ENCODE results near the gene NACC2.
"Not testable (repeated sequence)": the region's sequence is repeated elsewhere in the genome, so short reads cannot be mapped to it uniquely, and the experiment has no call there.

Gene NACC2

DNA sequence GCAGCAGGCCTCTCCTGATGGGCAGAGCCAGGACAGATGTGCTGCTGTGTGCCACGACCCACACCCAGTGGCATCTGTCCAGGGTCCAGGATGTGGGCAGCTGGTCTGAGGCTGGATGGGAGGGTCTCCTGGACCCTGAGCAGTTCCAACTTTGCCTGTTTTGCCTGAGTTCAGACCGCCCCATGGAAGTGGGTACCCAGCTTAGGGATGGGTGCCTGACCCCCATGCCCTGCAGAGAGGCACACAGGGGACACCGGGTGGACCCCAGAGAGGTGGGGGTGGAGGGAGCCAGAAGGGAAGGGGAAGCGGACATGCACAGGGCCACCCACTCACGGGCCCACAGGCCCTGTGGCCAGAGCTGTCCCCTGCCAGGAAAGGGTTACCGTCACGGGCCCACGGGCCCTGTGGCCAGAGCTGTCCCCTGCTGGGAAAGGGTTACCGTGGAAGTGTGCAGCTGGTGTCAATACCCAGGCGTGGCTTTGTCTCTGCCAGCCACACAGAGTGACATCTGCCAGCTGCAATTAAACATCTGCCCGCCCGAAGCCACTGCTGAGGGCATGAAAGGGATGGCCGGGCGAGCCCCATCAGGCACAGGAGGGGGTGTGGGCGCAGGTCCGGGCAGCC, 50.0 kb downstream of the NACC2 start:
- DNase-seq (ENCODE audit: low spot score), result no peak

DNA sequence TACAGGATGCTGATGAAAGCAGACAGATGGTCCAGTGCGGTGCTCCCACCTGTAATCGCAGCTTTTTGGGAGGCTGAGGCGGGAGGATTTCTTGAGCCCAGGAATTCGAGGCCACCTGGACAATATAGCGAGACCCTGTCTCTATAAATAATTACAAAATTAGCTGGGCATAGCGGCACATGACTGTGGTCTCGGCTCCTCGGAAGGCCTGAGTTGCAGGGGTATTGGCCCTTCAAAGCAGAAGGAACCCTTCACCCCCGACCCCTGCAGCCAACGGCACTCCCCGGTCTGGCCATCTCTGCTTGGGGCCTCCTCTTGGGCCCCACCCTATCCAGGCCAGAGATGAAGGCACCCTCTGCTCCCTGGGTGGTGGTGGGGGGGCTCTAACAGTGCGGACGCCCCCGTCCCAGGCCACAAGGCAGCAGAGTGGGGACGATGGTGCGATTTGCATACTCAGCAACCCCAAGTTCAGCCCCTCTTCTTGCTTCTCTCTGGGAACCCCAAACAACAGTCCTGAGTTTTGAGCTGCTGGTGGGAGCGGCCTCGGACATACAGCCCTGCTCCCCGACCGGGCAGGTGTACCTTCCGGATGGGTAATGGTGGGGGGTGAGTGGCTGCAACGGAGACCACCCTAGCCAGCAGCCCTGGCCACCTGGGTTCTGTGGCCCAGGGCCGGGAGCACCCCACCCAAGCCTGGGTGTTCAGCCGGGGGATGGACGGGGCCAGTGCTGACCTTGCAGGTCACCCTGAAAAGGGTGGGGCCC, 50.7 kb downstream of the NACC2 start:
- no peak for DNase-seq (ENCODE audit: low spot score)

DNA sequence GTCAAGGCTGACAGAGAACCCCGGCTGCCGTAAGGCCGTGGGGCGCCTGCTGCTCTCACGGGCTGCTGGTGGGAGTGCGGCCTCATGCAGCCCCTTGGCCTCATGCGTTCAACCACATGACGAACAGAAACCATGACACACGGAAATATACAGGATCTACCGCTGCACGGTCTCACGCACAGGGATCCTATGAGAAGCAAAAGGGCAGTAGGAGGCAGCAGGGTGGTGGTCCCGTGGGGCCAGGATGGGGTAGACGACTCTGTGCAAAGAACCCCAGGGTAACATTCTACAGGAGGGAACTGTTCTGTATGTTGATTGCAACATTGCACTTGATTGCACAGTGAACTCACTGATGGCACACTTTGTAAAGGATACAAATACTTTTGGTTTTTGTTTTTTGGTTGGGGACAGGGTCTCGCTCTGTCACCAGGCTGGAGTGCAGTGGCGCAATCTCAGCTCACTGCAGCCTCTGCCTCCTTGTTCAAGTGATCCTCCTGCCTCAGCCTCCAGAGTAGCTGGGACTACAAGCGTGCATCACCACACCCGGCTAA, 51.6 kb downstream of the NACC2 start:
- DNase-seq (ENCODE audit: low spot score), result no peak

DNA sequence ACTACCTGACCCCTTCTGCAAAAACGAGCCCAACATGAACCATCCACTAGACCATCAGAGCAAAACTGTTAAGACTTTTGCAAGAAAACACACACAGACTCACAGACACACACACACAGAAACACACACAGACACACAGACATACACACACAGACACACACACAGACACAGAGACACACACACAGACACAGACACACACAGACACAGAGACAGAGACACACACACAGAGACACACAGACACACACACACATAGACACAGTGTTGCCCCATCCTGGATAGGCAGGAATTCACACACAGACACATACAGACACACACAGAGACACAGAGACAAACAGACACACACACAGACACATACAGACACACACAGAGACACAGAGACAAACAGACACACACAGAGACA, 52.5 kb downstream of the NACC2 start:
- no peak for DNase-seq (ENCODE audit: low spot score)

DNA sequence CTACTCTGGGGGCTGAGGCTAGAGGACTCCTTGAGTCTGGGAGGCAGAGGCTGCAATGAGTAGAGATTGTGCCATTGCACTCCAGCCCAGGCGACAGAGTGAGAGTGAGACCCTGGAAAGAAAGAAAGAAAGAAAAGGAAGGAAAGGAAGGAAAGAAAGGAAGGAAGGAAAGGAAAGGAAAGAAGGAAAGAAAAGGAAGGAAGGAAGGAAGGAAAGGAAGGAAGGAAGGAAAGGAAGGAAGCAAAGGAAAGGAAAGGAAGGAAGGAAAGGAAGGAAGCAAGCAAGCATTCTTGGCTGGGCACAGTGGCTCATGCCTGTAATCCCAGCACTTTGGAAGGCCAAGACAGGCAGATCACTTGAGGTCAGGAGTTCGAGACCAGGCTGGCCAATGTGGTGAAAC, 54.2 kb downstream of the NACC2 start:
- not testable (repeated sequence) for DNase-seq (ENCODE audit: low spot score)

DNA sequence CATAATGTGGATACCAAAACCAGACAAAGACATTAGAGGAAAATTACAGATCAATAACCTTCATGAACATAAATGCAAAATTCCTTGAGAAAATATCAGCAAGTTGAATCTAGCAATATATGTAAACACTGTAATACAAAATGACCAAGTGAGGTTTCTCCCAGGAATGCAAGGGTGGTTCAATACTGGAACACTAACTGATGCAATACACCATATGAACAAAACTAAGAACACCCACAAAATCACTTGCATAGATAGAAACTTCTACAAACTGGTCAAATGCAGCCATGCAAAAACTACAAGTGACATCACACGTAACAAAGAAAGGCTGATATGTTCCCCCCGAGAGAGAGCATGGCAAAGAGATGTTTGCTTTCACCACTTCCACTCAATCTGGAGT, 55.6 kb downstream of the NACC2 start:
- DNase-seq (ENCODE audit: low spot score), result no peak

DNA sequence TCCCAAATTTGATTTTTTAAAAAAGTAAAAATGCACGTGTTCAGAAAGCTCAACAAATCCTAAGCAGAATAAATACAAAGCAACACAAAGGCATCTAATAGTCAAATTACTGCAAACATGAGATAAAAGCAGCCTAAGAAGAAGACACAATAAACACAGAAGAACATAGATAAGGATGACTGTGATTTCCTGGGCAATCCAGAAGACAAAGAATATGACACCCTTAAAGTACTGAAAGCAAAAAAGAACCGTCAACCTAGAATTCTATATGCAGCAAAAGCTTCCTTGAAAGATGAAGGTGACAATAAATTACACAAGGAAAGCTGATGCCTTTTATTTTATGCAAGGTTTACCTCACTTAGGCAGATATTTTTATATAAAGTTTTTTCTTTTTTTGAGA, 58.2 kb downstream of the NACC2 start:
- no peak for DNase-seq (ENCODE audit: low spot score)

DNA sequence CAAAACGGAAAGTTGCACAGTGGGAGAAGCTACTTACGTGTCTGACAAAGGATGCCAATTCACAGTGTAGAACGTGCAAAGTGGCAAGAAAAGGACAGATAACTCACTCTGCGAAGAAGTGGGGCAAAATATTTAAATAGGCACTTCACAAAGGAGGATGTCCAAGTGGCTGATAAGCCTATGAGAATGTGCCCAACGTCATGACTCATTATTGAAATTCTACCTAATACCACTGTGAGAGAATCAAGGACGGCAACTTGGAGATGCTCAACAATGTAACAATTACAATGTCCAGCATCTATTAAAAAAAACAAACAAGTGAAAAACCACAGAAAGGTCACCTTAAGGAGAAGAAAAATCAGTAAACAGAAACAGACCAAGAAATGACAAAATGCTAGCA, 59.0 kb downstream of the NACC2 start:
- DNase-seq (ENCODE audit: low spot score), result no peak

DNA sequence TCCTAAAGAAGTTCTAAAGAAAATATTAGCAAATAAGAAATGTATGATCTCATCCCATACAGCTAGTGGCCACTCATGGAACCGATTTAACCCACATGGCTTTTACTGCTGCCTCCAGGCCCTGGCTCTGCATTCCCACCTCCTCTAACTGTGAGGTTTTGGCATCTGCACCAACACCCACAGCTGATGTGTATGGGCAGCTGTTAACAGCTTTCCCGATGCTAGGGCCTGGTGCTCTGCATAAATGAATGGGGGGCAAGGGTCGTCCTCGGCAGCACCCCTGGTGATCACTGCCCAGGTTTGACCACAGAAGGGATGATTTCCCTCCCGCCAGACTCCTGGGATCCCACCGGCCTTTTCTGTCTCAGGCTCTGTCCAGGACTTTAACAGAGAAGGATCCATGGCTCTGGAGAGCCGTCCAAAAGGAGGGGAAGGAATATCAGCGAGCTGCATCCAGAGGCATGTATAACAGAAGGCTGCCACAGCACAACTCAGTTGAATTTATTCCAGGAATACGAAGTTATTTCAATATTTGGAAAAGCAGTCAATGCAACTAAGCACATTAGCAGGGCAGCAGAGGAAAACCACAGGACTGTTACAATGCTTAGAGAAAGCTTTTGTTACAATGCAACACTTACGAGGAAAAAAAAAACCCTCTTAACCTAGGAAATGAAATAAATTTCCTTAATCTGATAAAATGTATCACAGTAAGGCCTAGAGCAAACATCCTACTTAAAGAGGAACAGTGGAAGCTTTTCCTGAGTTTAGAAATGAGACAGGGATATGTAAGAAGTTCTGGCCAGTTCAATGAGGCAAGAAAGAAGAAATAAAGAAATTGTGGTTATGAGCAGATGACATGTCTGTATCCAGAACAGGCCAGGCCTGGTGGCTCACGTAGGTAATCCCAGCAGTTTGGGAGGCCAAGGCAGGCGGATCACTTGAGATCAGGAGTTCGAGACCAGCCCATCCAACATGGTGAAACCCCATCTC, 63.1 kb downstream of the NACC2 start:
- no peak for DNase-seq (ENCODE audit: low spot score)

DNA sequence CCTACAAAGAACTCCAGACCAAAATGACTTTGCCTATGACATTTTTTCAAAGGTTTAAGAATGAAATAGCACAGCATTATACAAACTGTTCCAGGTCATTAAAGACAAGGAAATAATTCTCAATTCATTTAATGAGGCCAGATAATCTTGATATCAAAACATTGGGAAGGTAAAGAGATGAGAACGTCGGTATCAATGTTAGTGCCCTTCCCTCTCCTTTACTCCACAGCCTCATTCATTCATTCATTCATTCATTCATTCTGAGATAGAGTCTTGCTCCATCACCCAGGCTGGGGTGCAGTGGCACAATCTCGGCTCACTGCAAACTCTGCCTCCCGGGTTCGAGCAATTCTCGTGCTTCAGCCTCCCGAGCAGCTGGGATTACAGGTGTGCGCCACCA, 64.0 kb downstream of the NACC2 start:
- no peak for DNase-seq (ENCODE audit: low spot score)

DNA sequence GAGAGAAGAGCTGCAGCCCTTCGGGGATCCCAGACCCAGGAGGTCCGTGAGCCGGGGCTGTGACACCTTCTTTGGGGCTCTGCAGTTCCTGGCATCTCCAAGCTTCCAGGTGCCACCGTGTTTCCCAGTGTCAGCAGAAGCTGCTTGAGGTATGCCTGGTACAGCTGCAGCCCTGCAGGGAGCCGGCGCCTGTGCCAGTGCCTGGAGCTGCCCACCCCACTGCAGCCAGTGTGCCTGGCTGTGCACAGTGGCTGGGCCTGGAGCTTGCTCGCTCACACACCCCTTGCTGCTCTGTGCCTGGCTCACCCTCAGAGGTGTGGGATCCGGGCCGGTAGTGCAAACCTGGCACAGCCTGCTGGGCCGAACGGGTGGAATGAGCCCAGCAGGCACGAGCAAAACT, 65.5 kb downstream of the NACC2 start:
- no peak for DNase-seq (ENCODE audit: low spot score)

DNA sequence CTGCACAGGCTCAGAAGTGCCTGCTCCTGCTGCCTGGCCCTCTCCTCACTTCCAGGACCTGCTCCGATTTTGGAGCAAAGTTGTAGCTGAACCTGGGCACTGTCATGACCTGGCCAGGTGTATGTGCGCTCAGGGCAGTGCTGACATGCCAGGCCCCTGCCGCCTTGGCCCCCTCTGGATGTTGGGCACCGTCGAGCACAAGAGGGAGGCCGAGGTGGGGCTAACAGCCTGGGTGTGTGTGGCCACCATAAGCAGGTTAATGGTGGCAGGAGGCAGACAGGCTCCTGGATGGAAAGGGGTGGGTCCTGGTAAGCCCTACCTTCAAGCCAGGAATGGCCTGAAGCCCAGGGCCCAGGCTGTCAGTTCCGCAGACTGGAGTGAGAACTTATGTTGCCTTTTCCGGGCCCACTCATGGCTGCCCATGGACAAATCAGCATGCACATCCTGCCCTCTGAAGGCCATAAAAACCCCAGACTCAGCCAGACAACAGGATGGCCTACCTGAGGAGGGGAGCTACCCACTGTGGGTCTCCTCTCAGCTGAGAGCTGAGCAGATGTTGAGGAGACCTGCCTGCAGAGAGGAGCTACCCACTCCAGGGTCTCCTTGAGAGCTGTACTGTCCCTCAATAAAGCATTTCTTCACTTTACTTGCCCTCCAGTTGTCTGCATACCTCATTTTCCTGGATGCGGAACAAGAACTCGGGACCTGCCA, 66.2 kb downstream of the NACC2 start:
- DNase-seq (ENCODE audit: low spot score), result no peak

DNA sequence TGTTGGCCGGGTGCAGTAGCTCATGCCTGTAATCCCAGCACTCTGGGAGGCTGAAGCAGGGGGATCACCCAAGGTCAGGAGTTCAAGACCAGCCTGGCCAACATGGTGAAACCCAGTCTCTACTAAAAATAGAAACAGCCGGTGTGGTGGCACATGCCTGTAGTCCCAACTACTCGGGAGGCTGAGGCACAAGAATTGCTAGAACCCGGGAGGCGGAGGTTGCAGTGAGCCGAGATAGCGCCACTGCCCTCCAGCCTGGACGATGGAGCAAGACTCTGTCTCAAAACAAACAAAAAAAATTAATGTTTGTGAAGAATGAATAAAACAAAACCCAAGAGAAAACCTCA, 68.2 kb downstream of the NACC2 start:
- DNase-seq (ENCODE audit: low spot score), result not testable (repeated sequence)

DNA sequence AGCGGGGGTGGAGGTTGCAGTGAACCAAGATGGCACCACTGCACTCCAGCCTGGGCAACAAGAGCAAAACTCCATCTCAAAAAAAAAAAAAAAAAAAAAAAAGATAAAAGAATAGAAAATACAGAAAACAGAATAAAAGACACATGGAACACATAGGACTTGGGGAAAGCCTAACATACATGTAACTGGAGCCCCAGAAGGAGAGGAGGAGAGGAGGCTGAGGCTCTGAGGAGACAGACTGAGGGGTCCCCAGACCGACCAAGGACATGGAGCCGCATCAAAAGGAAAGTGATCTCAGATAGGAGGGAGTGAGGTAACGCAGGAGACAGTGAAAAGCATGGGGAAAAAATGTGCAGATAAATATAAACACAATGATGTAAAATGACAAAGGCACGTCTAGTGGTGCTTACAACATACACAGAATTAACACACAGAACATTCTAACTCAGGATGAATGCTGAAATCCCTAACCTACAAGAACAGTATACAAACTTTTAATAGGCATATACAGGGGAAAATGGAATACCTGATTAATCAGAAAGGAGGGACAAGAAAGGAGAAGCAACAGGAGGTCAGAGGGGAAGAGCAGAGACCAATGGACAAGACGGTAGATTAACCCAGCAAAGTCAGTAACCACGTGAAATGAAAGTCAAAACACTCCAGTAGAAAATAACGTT, 68.7 kb downstream of the NACC2 start:
- DNase-seq (ENCODE audit: low spot score), result no peak

DNA sequence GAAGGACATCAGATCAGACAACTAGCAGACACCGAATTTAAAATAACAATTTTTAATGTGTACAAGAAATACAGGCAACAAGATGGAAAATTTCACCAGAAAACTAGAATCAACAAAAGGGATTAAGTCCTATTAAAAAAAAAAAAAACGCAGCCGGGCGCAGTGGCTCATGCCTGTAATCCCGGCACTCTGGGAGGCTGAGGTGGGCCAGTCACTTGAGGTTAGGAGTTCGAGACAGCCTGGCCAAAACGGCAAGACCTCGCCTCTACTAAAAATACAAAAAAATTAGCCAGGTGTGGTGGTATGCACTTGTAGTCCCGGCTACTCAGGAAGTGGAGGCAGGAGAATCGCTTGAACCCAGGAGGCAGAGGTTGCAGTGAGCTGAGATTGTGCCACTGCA, 69.6 kb downstream of the NACC2 start:
- DNase-seq (ENCODE audit: low spot score), result no peak

DNA sequence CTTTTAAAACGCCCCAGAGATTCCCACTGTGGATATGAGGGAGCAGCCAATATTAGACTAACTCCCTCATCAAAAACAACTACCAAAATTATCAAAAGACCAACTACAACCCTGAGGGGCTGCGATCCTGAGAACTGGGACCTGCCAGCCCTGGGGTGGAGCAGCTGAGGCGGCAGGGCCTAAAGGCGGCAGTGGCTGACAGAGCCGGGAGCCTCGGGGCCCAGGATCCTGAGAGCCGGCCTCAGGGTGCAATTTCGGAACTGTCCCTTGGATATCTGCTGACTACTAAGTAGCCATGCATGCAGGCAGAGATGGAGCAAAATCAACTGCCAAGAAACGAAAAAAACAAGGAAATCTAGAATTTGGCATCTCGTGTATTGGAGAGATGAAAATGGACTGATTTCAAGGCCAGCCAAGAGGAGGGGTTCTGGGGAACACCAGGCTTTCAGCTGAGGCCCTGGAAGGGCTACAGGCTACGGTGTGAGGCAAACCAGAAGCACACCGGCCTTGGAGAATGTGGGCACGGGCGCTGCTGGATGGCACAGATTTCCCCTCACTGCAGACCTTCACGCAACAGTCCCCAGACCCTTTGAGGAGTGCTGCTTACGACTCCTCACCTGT, 70.3 kb downstream of the NACC2 start:
- no peak for DNase-seq (ENCODE audit: low spot score)

DNA sequence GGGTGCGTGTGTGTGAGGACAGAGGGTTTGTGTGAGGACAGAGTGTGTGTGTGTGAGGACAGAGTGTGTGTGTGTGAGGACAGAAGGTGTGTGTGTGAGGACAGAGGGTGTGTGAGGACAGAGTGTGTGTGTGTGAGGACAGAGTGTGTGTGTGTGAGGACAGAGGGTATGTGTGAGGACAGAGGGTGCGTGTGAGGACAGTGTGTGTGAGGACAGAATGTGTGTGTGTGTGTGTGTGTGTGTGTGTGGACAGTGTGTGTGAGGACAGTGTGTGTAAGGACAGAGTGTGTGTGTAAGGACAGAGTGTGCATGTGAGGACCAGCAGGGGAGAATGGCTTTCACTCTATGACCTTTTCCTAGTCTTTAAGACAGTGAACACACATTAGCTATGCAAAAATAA, 70.8 kb downstream of the NACC2 start:
- no peak for DNase-seq (ENCODE audit: low spot score)

DNA sequence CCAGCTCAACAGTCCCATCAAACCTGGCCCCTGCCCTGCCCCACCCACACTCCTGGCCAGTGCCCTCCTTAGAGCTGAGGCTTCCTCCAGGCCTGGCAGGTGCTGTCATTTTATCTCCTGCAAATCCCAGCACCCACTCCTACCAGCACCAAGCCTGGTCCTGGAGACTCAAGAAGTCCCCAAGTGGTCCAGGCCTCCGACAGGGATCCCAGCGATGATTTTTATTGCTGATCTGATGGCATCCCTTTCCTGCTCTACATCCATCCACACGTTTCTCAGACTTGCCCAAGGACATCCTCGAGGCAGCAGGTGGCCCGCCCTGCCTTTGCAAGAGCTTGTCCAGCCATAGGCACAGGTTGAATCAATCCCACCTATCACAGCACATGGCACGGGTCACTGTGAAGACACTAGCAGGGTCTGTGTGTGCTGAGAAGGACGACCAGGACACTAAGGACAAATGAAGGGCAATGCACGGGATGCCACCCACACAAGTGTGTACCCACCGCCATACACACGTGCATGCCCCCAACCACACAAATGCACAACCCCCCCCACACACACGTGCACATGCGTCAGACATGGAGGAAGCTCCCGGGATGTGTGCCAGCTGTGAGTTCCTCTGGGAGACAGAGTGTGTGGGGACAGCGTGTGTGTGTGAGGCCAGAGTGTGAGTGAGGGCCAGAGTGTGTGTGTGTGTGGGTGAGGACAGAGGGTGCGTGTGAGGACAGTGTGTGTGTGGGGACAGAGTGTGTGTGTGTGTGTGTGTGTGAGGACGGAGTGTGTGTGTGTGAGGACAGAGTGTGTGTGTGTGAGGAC, 71.5 kb downstream of the NACC2 start:
- no peak for DNase-seq (ENCODE audit: low spot score)

DNA sequence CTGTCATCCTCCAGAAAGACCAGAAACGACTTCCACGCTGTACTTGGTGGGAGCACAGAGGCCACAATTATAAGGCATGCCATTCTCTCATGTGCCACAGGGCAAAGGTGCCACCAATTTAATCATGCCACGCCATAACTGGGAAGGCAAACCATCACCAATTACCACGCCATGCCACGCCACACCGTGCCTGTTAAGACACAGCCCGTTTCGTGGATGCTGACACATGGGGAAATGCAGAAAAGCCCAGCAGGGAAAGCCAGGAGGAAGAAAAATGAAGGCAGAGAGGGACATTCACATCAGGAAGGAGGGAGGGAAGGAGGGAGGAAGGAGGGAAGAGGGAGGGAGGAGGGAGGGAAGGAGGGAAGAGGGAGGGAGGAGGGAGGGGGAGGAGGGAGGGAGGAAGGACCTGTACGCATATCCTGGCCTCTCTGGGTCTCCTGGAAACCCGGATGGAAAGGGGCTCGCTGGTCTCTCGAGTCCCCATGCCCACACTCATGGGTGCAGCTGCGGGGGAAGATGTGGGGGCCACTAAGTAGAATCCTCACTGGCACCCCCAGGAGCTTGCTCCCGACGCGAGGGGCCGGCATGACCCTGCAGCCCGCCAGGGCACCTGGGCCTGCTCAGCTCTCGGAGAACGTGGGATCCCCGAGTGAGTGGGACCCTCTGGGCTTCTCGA, 72.2 kb downstream of the NACC2 start:
- DNase-seq (ENCODE audit: low spot score), result no peak

All from hematopoietic multipotent progenitor cell treated with erythropoietin and hydrocortisone succinate and interleukin-3 and kit ligand, for 15 days (in vitro differentiated cells).